HepG2 (cell line): ENCODE measurements around the gene GRM7.

Source experiments
- EED ChIP-seq: sonication (generic); formaldehyde crosslinking; IDR thresholded peaks from 2 replicates; pipeline ENCODE4 v1.5.0; 2020; ENCODE audit warnings: mild to moderate bottlenecking, missing genetic modification reagents
- EP300 ChIP-seq, 3 experiments: sonication (generic) in 1 of 3; formaldehyde crosslinking in 1 of 3; IDR thresholded peaks; 2 replicates each; pipeline versions ENCODE4 v1.5.1 to v1.6.1; 2011 to 2020; ENCODE audit warnings: low read depth in 2 of 3, low read length in 2 of 3, borderline replicate concordance in 1 of 3, improper control_type of control experiment in 1 of 3, mild to moderate bottlenecking in 1 of 3, missing genetic modification reagents in 1 of 3, moderate library complexity in 1 of 3
- ESRRA ChIP-seq: sonication (generic); formaldehyde crosslinking; IDR thresholded peaks from 2 replicates; pipeline ENCODE4 v1.5.1; 2020; ENCODE audit warnings: mild to moderate bottlenecking, low read depth, missing genetic modification reagents
- GABPA ChIP-seq, 2 experiments: IDR thresholded peaks; 2 replicates each; pipeline ENCODE4 v1.6.1; 2011 to 2016; ENCODE audit warnings: low read depth in 2 of 2, low read length in 1 of 2, missing biosample characterization in 1 of 2, missing genetic modification characterization in 1 of 2
- MXD3 ChIP-seq: IDR thresholded peaks from 2 replicates; pipeline ENCODE4 v1.6.1; 2016; ENCODE audit warnings: mild to moderate bottlenecking, missing biosample characterization, missing genetic modification reagents
- NR2C2 ChIP-seq: sonication (generic); formaldehyde crosslinking; IDR thresholded peaks from 2 replicates; pipeline ENCODE4 v1.4.0; 2020; ENCODE audit warnings: missing genetic modification reagents, mild to moderate bottlenecking, moderate library complexity, borderline replicate concordance
- PHF5A ChIP-seq: IDR thresholded peaks from one replicate; pipeline ENCODE4 v1.6.1; 2018; ENCODE audit warnings: low read depth, missing genetic modification reagents; ENCODE audit not compliant: unreplicated experiment
- POLR2A ChIP-seq, 2 experiments: IDR thresholded peaks; 2 replicates each; pipeline ENCODE4 v1.6.1; 2011; ENCODE audit warnings: low read depth in 2 of 2, low read length in 2 of 2, mild to moderate bottlenecking in 1 of 2, moderate library complexity in 1 of 2; ENCODE audit not compliant: insufficient read depth in 1 of 2
- PRDM15 ChIP-seq: sonication (generic); formaldehyde crosslinking; IDR thresholded peaks from 2 replicates; pipeline ENCODE4 v1.4.0; 2020; ENCODE audit warnings: missing genetic modification reagents
- ZNF12 ChIP-seq: sonication (generic); formaldehyde crosslinking; IDR thresholded peaks from 2 replicates; pipeline ENCODE4 v1.5.0; 2020; ENCODE audit warnings: missing genetic modification reagents
- ZNF232 ChIP-seq: sonication (generic); formaldehyde crosslinking; IDR thresholded peaks from 2 replicates; pipeline ENCODE4 v1.4.0; 2020; ENCODE audit warnings: missing genetic modification reagents, borderline replicate concordance
- ZNF331 ChIP-seq: sonication (generic); formaldehyde crosslinking; IDR thresholded peaks from 2 replicates; pipeline ENCODE4 v1.4.0; 2020; ENCODE audit warnings: missing genetic modification reagents
- TF ChIP-seq, protein P1 (sequence below): sonication (generic); formaldehyde crosslinking; IDR thresholded peaks from 2 replicates; pipeline ENCODE4 v1.5.0; 2020; ENCODE audit warnings: mild to moderate bottlenecking, missing genetic modification reagents, moderate library complexity

- TF ChIP-seq, protein P1, sequence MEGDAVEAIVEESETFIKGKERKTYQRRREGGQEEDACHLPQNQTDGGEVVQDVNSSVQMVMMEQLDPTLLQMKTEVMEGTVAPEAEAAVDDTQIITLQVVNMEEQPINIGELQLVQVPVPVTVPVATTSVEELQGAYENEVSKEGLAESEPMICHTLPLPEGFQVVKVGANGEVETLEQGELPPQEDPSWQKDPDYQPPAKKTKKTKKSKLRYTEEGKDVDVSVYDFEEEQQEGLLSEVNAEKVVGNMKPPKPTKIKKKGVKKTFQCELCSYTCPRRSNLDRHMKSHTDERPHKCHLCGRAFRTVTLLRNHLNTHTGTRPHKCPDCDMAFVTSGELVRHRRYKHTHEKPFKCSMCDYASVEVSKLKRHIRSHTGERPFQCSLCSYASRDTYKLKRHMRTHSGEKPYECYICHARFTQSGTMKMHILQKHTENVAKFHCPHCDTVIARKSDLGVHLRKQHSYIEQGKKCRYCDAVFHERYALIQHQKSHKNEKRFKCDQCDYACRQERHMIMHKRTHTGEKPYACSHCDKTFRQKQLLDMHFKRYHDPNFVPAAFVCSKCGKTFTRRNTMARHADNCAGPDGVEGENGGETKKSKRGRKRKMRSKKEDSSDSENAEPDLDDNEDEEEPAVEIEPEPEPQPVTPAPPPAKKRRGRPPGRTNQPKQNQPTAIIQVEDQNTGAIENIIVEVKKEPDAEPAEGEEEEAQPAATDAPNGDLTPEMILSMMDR (CRISPR knock-in tag) = no peak
- TF ChIP-seq EP300 (IDR thresholded peaks at IDR 0.05; ENCODE audit: low read depth in 2 of 2, low read length in 2 of 2) = no peak
- no peak for TF ChIP-seq EP300 (CRISPR knock-in tag; IDR thresholded peaks at IDR 0.05; ENCODE audit: borderline replicate concordance)
- TF ChIP-seq PHF5A (CRISPR knock-in tag) = no peak
- TF ChIP-seq ZNF331 = no peak
- TF ChIP-seq ZNF232 = no peak
- TF ChIP-seq ESRRA = no peak
- TF ChIP-seq MXD3 (CRISPR knock-in tag) = no peak
- TF ChIP-seq GABPA (IDR thresholded peaks at IDR 0.05; ENCODE audit: low read depth, low read length) = no peak
- no peak for TF ChIP-seq GABPA (CRISPR knock-in tag; IDR thresholded peaks at IDR 0.05; ENCODE audit: low read depth)
- no peak for TF ChIP-seq PRDM15 (CRISPR knock-in tag)
- TF ChIP-seq NR2C2 (CRISPR knock-in tag) = no peak
- no peak for TF ChIP-seq ZNF12 (CRISPR knock-in tag)
- no peak for TF ChIP-seq EED (CRISPR knock-in tag)
- no peak for TF ChIP-seq POLR2A (IDR thresholded peaks at IDR 0.05; ENCODE audit: insufficient read depth in 1 of 2, low read depth in 2 of 2, low read length in 2 of 2)
These were observed 817.6 kb downstream of the GRM7 start for GRCh38 chr3:7678521-7678920.
